Occipital lobe (tissue), 2 donors: ENCODE data around the gene ANKRD33B. TPM values are rescaled to one million over a fixed set of nuclear protein-coding genes. Genes with fewer than 3 reads are reported as not detected.

ENCODE experiments used
- DNase-seq: peaks from one replicate; lab custom pipeline; 2025; lab: John Stamatoyannopoulos, UW
- total RNA-seq: library from RNA; depleted of rRNA; stranded (reverse); fragments of >200 nt; gene quantifications from one replicate; pipeline ENCODE4 v1.2.3, GENCODE V29; 2014

Gene ANKRD33B
- total RNA-seq, 1 donor from 2014 or later = 4.2 TPM

GRCh38 chr5:10578293-10578665 lies 14.4 kb downstream of the ANKRD33B start:
- no peak for DNase-seq

- DNase-seq = no peak
These were observed 15.0 kb downstream of the ANKRD33B start for GRCh38 chr5:10578869-10579268.

DNA sequence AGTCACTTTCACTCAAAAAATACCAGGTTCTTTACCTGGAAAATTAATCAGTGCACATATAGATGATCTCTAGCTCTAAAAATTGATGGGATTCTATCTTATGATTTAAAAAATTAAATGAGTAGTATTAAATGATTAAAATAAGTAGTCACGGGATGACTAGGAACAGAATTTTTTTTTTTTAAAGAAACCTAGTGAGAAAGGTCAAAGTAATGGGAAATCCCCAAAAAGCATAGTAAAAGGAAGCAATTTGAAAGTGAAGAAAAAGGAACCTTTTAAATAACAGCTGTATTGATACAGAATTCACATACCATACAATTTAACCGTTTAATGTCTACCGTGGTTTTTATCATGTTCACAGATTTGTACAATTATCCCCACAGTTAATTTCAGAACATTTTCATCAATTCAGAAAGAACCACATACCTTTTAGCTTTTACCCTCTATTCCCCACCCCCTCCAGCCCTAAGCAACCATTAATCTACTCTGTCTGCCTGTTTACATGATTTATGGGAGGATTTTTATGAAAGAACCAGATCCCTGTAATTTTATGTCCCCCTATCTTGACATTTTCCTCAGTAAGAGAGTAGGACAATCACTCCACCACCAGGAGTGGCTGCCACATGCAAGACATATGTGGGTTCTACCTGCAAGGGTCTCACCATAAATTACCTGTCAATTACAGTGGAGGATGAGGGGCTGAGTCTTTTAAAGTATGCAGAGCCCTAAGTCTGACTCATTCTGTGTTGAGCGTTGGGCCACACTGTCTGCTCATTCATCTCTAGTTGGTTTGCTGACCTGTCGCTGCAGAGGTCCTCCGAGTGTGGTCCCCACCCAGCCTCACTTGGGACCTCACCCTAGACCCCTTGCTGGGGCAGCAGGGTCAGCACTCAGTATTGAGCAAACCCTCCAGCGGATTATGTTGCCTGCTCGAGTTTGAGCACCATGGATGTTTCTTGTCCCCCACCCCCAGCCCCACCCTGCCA lies 16.0 kb downstream of the ANKRD33B start:
- DNase-seq = no peak

- no peak for DNase-seq
These were observed 16.9 kb downstream of the ANKRD33B start for GRCh38 chr5:10580531-10581423.

DNA sequence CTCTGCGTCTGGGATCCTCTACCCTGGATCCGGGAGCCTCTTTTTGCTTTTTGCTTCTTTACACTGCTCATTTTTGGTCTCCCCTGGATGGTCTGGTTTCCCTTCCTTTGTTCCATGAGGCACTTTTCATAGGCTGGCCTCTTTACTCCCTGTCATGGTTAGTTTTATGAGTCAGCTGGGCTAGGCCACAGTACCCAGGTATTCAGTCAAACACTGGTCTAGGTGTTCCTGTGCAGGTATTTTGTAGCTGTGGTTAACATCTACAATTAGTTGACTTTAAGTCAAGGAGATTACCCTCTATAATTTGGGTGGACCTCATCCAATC lies 17.5 kb downstream of the ANKRD33B start:
- no peak for DNase-seq

GRCh38 chr5:10581867-10582511 lies 18.1 kb downstream of the ANKRD33B start:
- peak; percentile 45 for DNase-seq

- DNase-seq = no peak
These were observed 18.6 kb downstream of the ANKRD33B start for GRCh38 chr5:10582512-10582897.

GRCh38 chr5:10583663-10584572 lies 20.0 kb downstream of the ANKRD33B start:
- DNase-seq = no peak

- DNase-seq = no peak
These were observed 21.0 kb downstream of the ANKRD33B start for GRCh38 chr5:10584714-10585517.

GRCh38 chr5:10585518-10585915 lies 21.6 kb downstream of the ANKRD33B start:
- no peak for DNase-seq

DNA sequence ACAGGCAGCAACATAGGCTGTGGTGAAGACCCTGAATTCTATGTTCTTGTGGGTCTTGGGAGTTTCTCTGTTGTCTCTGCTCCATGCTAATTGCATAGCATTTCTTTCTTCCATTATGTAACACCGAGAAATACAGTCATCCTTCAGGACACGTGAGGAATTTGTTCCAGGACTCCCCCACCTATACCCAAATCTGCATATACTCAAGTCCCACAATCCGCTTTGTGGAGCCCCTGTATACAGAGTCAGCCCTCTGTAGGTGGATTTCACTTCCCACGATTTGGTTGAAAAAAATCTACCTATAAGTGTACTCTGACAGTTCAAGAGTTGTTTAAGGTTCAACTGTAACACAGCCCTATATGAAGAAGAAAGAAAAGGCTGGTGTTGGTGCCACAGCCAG lies 22.1 kb downstream of the ANKRD33B start:
- DNase-seq = no peak

- DNase-seq = no peak
These were observed 22.7 kb downstream of the ANKRD33B start for GRCh38 chr5:10586555-10586954.

- no peak for DNase-seq
These were observed 24.4 kb downstream of the ANKRD33B start for GRCh38 chr5:10588109-10588775.

DNA sequence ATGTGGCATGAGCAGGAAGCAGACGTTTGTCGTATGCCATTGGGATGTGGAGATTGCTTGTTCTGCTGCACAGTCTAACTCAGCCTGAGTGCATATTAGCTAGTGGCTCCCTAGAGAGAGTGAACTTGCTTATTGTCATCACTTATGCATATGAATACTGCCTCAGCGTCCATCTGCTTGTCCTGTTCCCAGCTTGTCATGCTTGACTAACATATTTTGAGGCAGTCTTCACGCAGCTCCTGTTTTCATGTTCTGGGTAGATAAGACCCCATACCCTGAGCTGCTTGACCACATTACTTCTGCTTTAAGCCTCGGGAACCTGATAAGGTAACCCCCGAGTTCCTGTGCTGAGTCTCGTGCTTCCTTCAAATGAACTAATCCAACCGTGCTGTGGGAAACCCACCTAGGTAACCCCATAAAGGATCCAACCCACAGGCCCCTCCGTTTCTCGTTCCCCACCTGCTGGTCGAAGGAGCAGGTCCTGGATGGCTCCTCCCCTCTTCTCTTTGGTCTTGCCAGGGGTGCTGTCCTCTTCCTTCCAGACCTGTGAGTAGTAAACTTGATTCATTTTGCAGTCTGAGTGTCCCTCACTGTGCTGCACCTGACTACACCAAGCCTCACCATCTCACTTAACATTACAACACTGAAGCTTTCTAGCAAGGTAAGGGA lies 25.0 kb downstream of the ANKRD33B start:
- DNase-seq = no peak

GRCh38 chr5:10590226-10590999 lies 26.5 kb downstream of the ANKRD33B start:
- DNase-seq = no peak

- no peak for DNase-seq
These were observed 27.3 kb downstream of the ANKRD33B start for GRCh38 chr5:10591159-10591558.

- DNase-seq = no peak
These were observed 28.1 kb downstream of the ANKRD33B start for GRCh38 chr5:10591966-10592365.

DNA sequence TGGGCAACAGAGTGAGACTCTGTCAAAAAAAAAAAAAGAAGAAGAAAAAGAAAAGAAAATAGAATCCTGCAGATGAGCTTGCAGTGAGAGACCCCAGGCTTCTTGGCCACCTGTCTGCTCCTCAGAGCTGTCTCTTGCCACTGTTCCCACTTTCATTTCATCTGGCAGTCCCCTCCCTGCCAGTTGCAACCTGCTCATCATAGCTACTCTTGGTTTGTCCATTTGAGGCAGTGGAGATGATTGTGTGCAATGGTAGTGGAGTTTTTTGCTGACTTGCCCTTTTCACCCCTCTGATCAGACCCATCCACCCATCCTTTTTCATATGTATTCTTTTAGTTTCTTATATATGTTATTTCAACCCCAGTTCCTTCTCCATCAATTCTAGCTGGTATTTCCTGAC lies 28.7 kb downstream of the ANKRD33B start:
- DNase-seq = no peak
